H9 (cell line): ENCODE results near the gene LIN7A. TPM values are rescaled to one million over a fixed set of nuclear protein-coding genes. Genes with fewer than 3 reads are reported as not detected.

ENCODE experiments used
- DNase-seq: peaks from one replicate; pipeline ENCODE4 v3.0.0-alpha.2; 2017
- H2AFZ ChIP-seq: one replicate; pipeline ENCODE4 v1.6.1; 2013; ENCODE audit warnings: mild to moderate bottlenecking, low read length, control low read depth, moderate library complexity
- H2AK5ac ChIP-seq: 2 replicates; pipeline ENCODE4 v1.6.1; 2013; ENCODE audit warnings: low read length, control low read depth, mixed read lengths; ENCODE audit not compliant: insufficient read length
- H2BK120ac ChIP-seq: one replicate; pipeline ENCODE4 v1.6.1; 2013; ENCODE audit warnings: low read depth, mild to moderate bottlenecking, low read length, control low read depth, inconsistent platforms; ENCODE audit not compliant: poor library complexity, severe bottlenecking
- H2BK12ac ChIP-seq: 2 replicates; pipeline ENCODE4 v1.6.1; 2013; ENCODE audit warnings: low read length, control low read depth, mixed read lengths, low read depth; ENCODE audit not compliant: insufficient read length
- H2BK15ac ChIP-seq: 2 replicates; pipeline ENCODE4 v1.6.1; 2013; ENCODE audit warnings: low read depth, low read length, control low read depth
- H2BK20ac ChIP-seq: one replicate; pipeline ENCODE4 v1.6.1; 2013; ENCODE audit warnings: low read depth, mild to moderate bottlenecking, low read length, control low read depth, inconsistent platforms; ENCODE audit not compliant: poor library complexity, severe bottlenecking
- H2BK5ac ChIP-seq: 2 replicates; pipeline ENCODE4 v1.6.1; 2013; ENCODE audit warnings: low read length, control low read depth, mixed read lengths; ENCODE audit not compliant: insufficient read length
- H3K14ac ChIP-seq: 2 replicates; pipeline ENCODE4 v1.6.1; 2013; ENCODE audit warnings: low read length, control low read depth; ENCODE audit not compliant: insufficient read depth
- H3K18ac ChIP-seq: 2 replicates; pipeline ENCODE4 v1.6.1; 2013; ENCODE audit warnings: low read depth, mild to moderate bottlenecking, mixed read lengths, low read length, control low read depth; ENCODE audit not compliant: insufficient read length
- H3K23ac ChIP-seq: 2 replicates; pipeline ENCODE4 v1.6.1; 2013; ENCODE audit warnings: low read length, control low read depth, mixed read lengths, low read depth; ENCODE audit not compliant: insufficient read length
- H3K23me2 ChIP-seq: 2 replicates; pipeline ENCODE4 v1.6.1; 2013; ENCODE audit warnings: low read depth, mild to moderate bottlenecking, mixed read lengths, low read length, control low read depth; ENCODE audit not compliant: insufficient read length, poor library complexity, severe bottlenecking
- H3K27ac ChIP-seq: 2 replicates; pipeline ENCODE4 v1.5.1; 2013; ENCODE audit warnings: low read length, control low read depth, mixed read lengths, low read depth; ENCODE audit not compliant: insufficient read length
- H3K27me3 ChIP-seq: 2 replicates; pipeline ENCODE4 v1.6.1; 2013; ENCODE audit warnings: low read length, control low read depth, inconsistent platforms; ENCODE audit not compliant: insufficient read depth
- H3K4ac ChIP-seq: 2 replicates; pipeline ENCODE4 v1.6.1; 2013; ENCODE audit warnings: low read depth, mild to moderate bottlenecking, control low read depth, inconsistent platforms, low read length, moderate library complexity
- H3K4me1 ChIP-seq: 2 replicates; pipeline ENCODE4 v1.6.1; 2013; ENCODE audit warnings: low read length, control low read depth, inconsistent platforms; ENCODE audit not compliant: insufficient read depth
- H3K4me2 ChIP-seq: 2 replicates; pipeline ENCODE4 v1.6.1; 2013; ENCODE audit warnings: low read length, control low read depth, mixed read lengths; ENCODE audit not compliant: insufficient read length, insufficient read depth
- H3K56ac ChIP-seq: 2 replicates; pipeline ENCODE4 v1.6.1; 2013; ENCODE audit warnings: low read depth, mild to moderate bottlenecking, mixed read lengths, low read length, control low read depth; ENCODE audit not compliant: insufficient read length
- H3K79me1 ChIP-seq: 2 replicates; pipeline ENCODE4 v1.6.1; 2013; ENCODE audit warnings: low read depth, mild to moderate bottlenecking, moderate library complexity, low read length, control low read depth, inconsistent platforms; ENCODE audit not compliant: insufficient read depth, poor library complexity, severe bottlenecking
- H3K79me2 ChIP-seq: 2 replicates; pipeline ENCODE4 v1.6.1; 2013; ENCODE audit warnings: low read length, control low read depth, inconsistent platforms; ENCODE audit not compliant: insufficient read depth
- H3K9ac ChIP-seq: 2 replicates; pipeline ENCODE4 v1.6.1; 2013; ENCODE audit warnings: low read length, control low read depth, mixed read lengths; ENCODE audit not compliant: insufficient read length; ENCODE audit errors: extremely low read depth
- H3K9me3 ChIP-seq: one replicate; pipeline ENCODE4 v1.6.1; 2013; ENCODE audit warnings: low read depth, low read length, inconsistent platforms; ENCODE audit not compliant: control insufficient read depth
- H3T11ph ChIP-seq: one replicate; pipeline ENCODE4 v1.6.1; 2013; ENCODE audit warnings: mild to moderate bottlenecking, low read length, control low read depth, inconsistent platforms
- H4K20me1 ChIP-seq: one replicate; pipeline ENCODE4 v1.6.1; 2013; ENCODE audit not compliant: control insufficient read depth, insufficient read length, insufficient read depth
- H4K5ac ChIP-seq: 2 replicates; pipeline ENCODE4 v1.6.1; 2013; ENCODE audit warnings: low read depth, mild to moderate bottlenecking, mixed read lengths, low read length, control low read depth; ENCODE audit not compliant: insufficient read length
- H4K8ac ChIP-seq: replicated peaks from 2 replicates; pipeline ENCODE4 v1.6.1; 2013; ENCODE audit warnings: low read length, control low read depth, mixed read lengths, low read depth; ENCODE audit not compliant: insufficient read length
- H4K91ac ChIP-seq: 2 replicates; pipeline ENCODE4 v1.6.1; 2013; ENCODE audit warnings: low read depth, mild to moderate bottlenecking, moderate library complexity, mixed read lengths, low read length, control low read depth; ENCODE audit not compliant: insufficient read length
- H3K27ac Mint-ChIP-seq, 3 experiments: 2 replicates in 2 of 3; 3 replicates in 1 of 3; pipeline ENCODE4 v1.8.0; 2020 to 2021; ENCODE audit warnings: mixed read lengths in 3 of 3, mild to moderate bottlenecking in 1 of 3, moderate library complexity in 1 of 3
- H3K27me3 Mint-ChIP-seq: 2 replicates; pipeline ENCODE4 v1.8.0; 2021; ENCODE audit warnings: low read depth, mild to moderate bottlenecking, moderate library complexity, mixed read lengths
- H3K36me3 Mint-ChIP-seq, 3 experiments: 2 replicates in 2 of 3; 3 replicates in 1 of 3; pipeline ENCODE4 v1.8.0; 2020 to 2021; ENCODE audit warnings: low read depth in 3 of 3, mixed read lengths in 3 of 3; ENCODE audit not compliant: insufficient read depth in 1 of 3
- H3K4me1 Mint-ChIP-seq, 2 experiments: 2 replicates each; pipeline ENCODE4 v1.8.0; 2020; ENCODE audit warnings: mixed read lengths in 2 of 2
- H3K4me3 Mint-ChIP-seq, 2 experiments: 2 replicates in 1 of 2; 3 replicates in 1 of 2; pipeline ENCODE4 v1.8.0; 2020 to 2021; ENCODE audit warnings: mild to moderate bottlenecking in 2 of 2, mixed read lengths in 2 of 2, moderate library complexity in 1 of 2
- H3K9me3 Mint-ChIP-seq, 2 experiments: 2 replicates in 1 of 2; 3 replicates in 1 of 2; pipeline ENCODE4 v1.8.0; 2020; ENCODE audit warnings: mild to moderate bottlenecking in 2 of 2, mixed read lengths in 2 of 2, moderate library complexity in 1 of 2
- WGBS: extraction: QIAGEN DNeasy Blood & Tissue Kit; methylation state at CpG from one replicate; pipeline ENCODE4 v1.1.7; 2013; ENCODE audit warnings: missing lambda C conversion rate, low lambda C conversion rate, mixed read lengths; ENCODE audit not compliant: insufficient read length; ENCODE audit errors: extremely low coverage; 5-methylcytosine and 5-hydroxymethylcytosine counted together
- total RNA-seq: library from RNA; stranded (reverse); gene quantifications from 2 replicates; pipeline ENCODE4 v1.2.1, GENCODE V29; 2021
- TF ChIP-seq, protein P1 (sequence below): fragments of 200-600 bp; sonication (generic); conservative IDR thresholded peaks from 3 replicates; pipeline ENCODE4 v1.8.0; 2021; ENCODE audit warnings: antibody characterized with exemption, mild to moderate bottlenecking

The LIN7A gene
- total RNA-seq, 1 experiment from 2014 or later, result 18.3 TPM

DNA sequence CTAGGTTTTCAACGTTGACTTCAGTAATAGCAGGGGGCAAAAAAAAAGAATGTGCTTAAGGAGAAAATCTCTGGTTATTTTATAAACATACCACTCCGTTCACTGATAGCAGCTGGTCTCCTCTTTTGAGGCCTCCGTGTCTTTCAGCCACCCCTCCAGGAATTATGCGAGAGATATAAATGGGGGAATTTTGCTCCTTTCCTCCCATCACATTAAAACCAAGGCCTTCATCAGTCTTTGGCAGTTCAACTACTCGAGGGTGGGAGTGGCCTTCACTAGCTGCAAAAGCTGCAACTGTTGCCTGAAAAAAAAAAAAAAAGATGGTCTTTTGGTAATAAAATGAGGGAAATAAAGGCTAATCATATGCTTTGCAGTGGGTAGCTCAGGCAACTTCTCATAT is 92.1 kb downstream of the LIN7A start:
- no peaks in the 10 kb centered on the region for H3K27me3 Mint-ChIP-seq
- WGBS, result no CpG with 5 or more reads among the region's 5 CpGs
- Histone ChIP-seq H3K56ac (no peak overlapping the region), H2BK5ac (no peak overlapping the region), H3K4ac (no peak overlapping the region), H3T11ph (no peak overlapping the region), H2BK20ac (no peak overlapping the region), H3K23me2 (no peaks in the 10 kb centered on the region), H2BK120ac (no peak overlapping the region), H2AFZ (no peak overlapping the region), H2BK15ac (no peak overlapping the region), H3K23ac (no peak overlapping the region), H3K79me2 (no peaks in the 10 kb centered on the region), H3K27me3 (no peaks in the 10 kb centered on the region), H4K20me1 (no peaks in the 10 kb centered on the region), H3K18ac (no peak overlapping the region), H2AK5ac (no peak overlapping the region), H2BK12ac (no peak overlapping the region), H3K27ac (no peak overlapping the region), H3K14ac (no peak overlapping the region), H3K4me2 (no peak overlapping the region), H4K8ac (no peak overlapping the region), H4K91ac (no peak overlapping the region), H3K9ac (no peak overlapping the region), H3K4me1 (peaks cover 8% of the 10 kb centered on the region; the same call in 1 of the 2 replicates), H3K79me1 (no peaks in the 10 kb centered on the region), H3K9me3 (no peaks in the 10 kb centered on the region), H4K5ac (no peak overlapping the region)
- TF ChIP-seq, protein P1, sequence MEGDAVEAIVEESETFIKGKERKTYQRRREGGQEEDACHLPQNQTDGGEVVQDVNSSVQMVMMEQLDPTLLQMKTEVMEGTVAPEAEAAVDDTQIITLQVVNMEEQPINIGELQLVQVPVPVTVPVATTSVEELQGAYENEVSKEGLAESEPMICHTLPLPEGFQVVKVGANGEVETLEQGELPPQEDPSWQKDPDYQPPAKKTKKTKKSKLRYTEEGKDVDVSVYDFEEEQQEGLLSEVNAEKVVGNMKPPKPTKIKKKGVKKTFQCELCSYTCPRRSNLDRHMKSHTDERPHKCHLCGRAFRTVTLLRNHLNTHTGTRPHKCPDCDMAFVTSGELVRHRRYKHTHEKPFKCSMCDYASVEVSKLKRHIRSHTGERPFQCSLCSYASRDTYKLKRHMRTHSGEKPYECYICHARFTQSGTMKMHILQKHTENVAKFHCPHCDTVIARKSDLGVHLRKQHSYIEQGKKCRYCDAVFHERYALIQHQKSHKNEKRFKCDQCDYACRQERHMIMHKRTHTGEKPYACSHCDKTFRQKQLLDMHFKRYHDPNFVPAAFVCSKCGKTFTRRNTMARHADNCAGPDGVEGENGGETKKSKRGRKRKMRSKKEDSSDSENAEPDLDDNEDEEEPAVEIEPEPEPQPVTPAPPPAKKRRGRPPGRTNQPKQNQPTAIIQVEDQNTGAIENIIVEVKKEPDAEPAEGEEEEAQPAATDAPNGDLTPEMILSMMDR, result no peak
- H3K36me3 Mint-ChIP-seq, result peaks cover 0 to 6% (median 6%) of the 10 kb centered on the region in 3 experiments; a peak in 4 of 7 replicates
- H3K27ac Mint-ChIP-seq, result peak overlapping the region; percentile 4 to 95 (median 85); a peak in 5 of 7 replicates
- no peaks in the 10 kb centered on the region for H3K9me3 Mint-ChIP-seq
- DNase-seq, result no peak
- H3K4me1 Mint-ChIP-seq, result peaks cover 44 to 45% of the 10 kb centered on the region in 2 experiments
- no peak overlapping the region for H3K4me3 Mint-ChIP-seq
